ENCODE measurements around the gene RYR2.

DNA sequence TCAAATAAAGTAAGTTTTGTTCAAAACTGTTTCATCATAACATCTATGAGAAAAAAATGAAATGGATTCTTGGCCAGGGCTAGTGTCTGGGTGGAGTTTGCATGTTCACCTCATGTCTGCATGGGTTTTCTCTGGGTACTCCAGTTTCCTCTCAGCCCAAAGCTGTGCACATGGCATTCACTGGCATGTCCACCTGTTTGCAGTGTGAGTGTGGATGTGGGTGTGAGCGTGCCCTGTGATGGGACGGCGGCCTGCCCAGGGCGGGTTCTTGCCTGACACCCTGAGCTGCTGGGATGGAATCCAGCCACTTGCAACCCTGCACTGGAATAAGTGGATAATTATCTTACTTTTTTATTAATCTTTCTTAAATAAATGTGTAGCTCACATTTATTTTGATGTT lies 185.5 kb downstream of the RYR2 start:
- no peak for TF ChIP-seq POLR2A (IDR thresholded peaks at IDR 0.05)
- TF ChIP-seq, protein P1, sequence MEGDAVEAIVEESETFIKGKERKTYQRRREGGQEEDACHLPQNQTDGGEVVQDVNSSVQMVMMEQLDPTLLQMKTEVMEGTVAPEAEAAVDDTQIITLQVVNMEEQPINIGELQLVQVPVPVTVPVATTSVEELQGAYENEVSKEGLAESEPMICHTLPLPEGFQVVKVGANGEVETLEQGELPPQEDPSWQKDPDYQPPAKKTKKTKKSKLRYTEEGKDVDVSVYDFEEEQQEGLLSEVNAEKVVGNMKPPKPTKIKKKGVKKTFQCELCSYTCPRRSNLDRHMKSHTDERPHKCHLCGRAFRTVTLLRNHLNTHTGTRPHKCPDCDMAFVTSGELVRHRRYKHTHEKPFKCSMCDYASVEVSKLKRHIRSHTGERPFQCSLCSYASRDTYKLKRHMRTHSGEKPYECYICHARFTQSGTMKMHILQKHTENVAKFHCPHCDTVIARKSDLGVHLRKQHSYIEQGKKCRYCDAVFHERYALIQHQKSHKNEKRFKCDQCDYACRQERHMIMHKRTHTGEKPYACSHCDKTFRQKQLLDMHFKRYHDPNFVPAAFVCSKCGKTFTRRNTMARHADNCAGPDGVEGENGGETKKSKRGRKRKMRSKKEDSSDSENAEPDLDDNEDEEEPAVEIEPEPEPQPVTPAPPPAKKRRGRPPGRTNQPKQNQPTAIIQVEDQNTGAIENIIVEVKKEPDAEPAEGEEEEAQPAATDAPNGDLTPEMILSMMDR (IDR thresholded peaks at IDR 0.05), result no peak
- TF ChIP-seq POLR2AphosphoS5 (IDR thresholded peaks at IDR 0.05), result no peak

All from breast epithelium (tissue), 3 donors.